Muscle layer of duodenum (tissue), 2 donors: Measurements from ENCODE around the gene GMDS.

Experiments used
- H3K27ac ChIP-seq: one replicate; pipeline ENCODE4 v1.7.0; 2013; ENCODE audit warnings: mild to moderate bottlenecking, low read length
- H3K27me3 ChIP-seq: one replicate; pipeline ENCODE4 v1.7.0; 2013; ENCODE audit warnings: low read depth, mild to moderate bottlenecking, control low read depth, low read length
- H3K36me3 ChIP-seq, 2 donors: one replicate each; pipeline ENCODE4 v1.7.0; 2013; ENCODE audit warnings: low read length in 2 of 2, control low read depth in 1 of 2, mild to moderate bottlenecking in 1 of 2; ENCODE audit not compliant: insufficient read depth in 2 of 2, control insufficient read depth in 1 of 2
- H3K4me1 ChIP-seq, 2 donors: one replicate each; pipeline ENCODE4 v1.7.0; 2013; ENCODE audit warnings: low read length in 2 of 2, mild to moderate bottlenecking in 2 of 2, control low read depth in 1 of 2, moderate library complexity in 1 of 2; ENCODE audit not compliant: insufficient read depth in 2 of 2, control insufficient read depth in 1 of 2
- H3K4me3 ChIP-seq, 2 donors: one replicate each; pipeline ENCODE4 v1.7.0; 2013; ENCODE audit warnings: low read length in 2 of 2, low read depth in 1 of 2, mild to moderate bottlenecking in 1 of 2
- H3K9me3 ChIP-seq, 2 donors: one replicate each; pipeline ENCODE4 v1.7.0; 2013; ENCODE audit warnings: low read length in 2 of 2, control low read depth in 1 of 2, mild to moderate bottlenecking in 1 of 2; ENCODE audit not compliant: control insufficient read depth in 1 of 2
- donor health status: healthy.

The GMDS gene

DNA sequence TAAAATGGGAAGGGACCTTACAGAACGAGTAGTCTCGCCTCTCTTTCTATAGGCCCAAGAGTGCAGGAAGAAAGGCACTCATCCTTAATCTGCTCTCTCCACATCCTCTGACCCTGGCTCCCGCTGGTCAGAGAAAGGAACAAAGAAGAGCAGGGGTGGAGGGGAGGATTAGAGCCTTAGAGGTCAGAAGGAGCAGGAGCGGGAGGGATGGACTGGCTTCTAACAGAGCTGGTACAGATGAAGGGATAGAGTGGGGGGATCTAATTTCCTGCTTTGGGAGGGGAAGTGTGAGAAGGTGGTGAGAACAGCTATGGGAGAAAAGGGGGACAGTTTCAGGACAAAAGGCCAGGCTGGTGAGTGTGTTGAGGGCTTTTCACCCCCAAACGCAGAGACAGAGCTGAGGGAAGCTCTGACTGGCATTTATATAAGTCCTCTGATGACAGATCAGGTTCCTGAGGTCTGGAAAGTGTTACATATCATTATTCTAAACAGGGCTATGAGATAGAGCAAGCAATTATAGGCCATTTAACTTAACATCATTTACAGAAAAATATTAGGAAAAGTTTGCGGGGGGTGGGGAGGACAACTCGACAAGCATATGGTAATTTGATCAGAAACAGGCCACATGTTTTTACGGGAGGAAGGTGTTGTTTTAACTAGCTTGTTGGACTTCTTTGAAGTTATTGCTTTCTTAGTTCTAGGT is 524.6 kb downstream of the GMDS start:
- Histone ChIP-seq H3K4me3 (no peak overlapping the region), H3K27ac (no peak overlapping the region), H3K4me1 (no peaks in the 10 kb centered on the region), H3K36me3 (no peaks in the 10 kb centered on the region), H3K9me3 (no peaks in the 10 kb centered on the region), H3K27me3 (no peaks in the 10 kb centered on the region)

DNA sequence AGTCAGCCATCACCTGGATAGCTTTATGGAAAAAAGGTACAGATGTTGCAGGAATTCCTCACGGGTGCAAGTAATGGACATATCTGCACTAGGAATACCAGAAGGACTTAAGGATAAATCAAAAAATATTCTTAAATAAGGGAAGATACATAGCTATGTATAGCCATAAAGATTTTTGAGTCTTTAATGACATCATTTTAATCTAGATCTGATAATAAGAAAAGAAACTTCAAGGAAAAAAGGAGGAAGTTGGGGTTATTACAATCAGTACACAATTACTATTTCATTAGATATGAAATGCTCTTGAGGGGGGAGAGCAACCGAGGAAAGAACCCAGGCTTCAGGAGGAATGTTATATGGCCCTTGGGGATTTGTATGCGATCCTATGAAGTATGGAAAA is 525.5 kb downstream of the GMDS start:
- Histone ChIP-seq H3K27me3 (no peaks in the 10 kb centered on the region), H3K36me3 (no peaks in the 10 kb centered on the region), H3K4me3 (no peak overlapping the region), H3K9me3 (no peaks in the 10 kb centered on the region), H3K27ac (no peak overlapping the region), H3K4me1 (no peaks in the 10 kb centered on the region)

DNA sequence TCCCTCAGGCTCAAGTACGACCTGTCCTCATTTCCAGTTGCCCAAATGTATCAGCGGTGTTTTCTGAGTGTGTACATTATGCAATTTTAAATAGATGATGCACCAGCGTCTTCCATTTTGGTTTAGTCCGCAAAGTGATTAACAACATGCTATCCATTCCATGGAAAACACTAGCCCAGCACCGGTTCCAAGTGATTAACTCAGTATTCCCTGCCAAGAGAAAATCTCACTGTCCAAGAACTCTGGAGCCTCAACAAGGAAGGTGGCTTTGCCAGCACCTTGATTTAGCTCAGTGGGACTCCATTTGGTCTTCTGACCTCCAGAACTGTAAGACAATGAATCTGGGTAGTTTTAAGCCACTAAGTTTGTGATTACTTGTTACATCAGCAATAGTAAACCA is 528.5 kb downstream of the GMDS start:
- H3K27ac ChIP-seq: no peak overlapping the region
- H3K27me3 ChIP-seq: no peaks in the 10 kb centered on the region
- no peaks in the 10 kb centered on the region for H3K4me1 ChIP-seq
- H3K9me3 ChIP-seq: no peaks in the 10 kb centered on the region
- no peak overlapping the region for H3K4me3 ChIP-seq
- H3K36me3 ChIP-seq: peaks cover 0 to 3% of the 10 kb centered on the region in 2 donors

DNA sequence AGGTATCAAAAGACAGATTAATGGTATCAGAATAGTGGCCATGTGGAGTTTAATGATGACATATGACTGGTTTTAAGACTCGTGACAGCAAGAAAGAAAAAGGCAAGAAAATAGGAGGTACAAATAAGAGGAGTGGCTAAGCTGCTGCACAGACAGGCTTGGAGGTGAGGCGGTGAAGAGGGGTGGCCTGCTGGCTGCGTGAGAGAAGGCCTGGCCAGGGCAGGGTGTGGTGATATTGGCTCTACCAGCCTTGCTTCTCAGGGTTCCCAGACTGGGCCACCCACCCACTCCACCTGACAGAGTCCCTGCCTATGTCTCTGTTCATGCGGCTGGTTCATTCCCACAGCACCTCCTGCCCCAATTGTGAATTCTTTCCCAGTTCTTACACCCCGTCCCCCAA is 529.0 kb downstream of the GMDS start:
- Histone ChIP-seq H3K36me3 (peaks cover 0 to 3% of the 10 kb centered on the region in 2 donors), H3K4me3 (no peak overlapping the region), H3K9me3 (no peaks in the 10 kb centered on the region), H3K4me1 (no peaks in the 10 kb centered on the region), H3K27ac (no peak overlapping the region), H3K27me3 (no peaks in the 10 kb centered on the region)

DNA sequence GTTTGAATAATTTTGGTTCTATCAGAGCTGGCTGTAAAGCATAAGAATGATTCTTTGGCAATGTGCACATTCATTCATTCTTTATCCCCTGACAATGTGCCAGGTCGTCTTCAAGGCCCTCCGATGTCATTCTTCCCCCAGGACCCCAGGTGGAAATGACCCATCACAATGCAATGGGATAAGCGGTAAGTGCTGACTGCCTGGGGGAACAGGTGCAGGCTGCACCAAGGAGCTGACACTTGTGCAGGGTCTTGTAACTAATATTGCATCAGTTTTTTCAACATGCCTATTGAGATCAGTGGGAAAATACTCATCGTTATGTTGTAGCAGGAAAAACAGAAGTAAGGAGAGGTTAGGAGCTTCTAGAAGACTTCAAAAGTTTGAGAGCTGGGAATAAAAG is 530.1 kb downstream of the GMDS start:
- Histone ChIP-seq H3K27ac (no peak overlapping the region), H3K36me3 (peaks cover 0 to 3% of the 10 kb centered on the region in 2 donors), H3K27me3 (no peaks in the 10 kb centered on the region), H3K4me1 (no peaks in the 10 kb centered on the region), H3K4me3 (no peak overlapping the region), H3K9me3 (no peaks in the 10 kb centered on the region)

DNA sequence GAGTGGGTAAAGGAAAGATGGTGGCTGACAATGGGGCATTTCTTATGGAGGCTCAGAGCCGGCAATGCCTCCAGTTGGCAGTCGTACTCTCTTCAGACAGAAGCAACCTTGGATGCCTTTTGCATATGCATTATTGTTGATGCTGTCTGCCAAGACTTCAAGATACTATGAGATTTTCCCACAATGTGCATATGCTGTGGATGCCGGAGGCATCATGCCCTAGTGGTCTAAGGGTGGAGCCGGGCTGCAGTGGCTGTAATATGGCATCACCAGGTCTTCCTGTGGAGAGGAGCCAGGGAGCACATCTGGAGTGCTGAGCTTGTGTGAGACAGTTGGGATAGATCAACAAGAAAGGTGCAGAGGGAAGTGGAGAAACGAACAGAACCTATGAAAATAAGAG is 530.8 kb downstream of the GMDS start:
- Histone ChIP-seq H3K27me3 (no peaks in the 10 kb centered on the region), H3K4me3 (no peak overlapping the region), H3K4me1 (no peaks in the 10 kb centered on the region), H3K36me3 (peaks cover 0 to 3% of the 10 kb centered on the region in 2 donors), H3K9me3 (no peaks in the 10 kb centered on the region), H3K27ac (no peak overlapping the region)

DNA sequence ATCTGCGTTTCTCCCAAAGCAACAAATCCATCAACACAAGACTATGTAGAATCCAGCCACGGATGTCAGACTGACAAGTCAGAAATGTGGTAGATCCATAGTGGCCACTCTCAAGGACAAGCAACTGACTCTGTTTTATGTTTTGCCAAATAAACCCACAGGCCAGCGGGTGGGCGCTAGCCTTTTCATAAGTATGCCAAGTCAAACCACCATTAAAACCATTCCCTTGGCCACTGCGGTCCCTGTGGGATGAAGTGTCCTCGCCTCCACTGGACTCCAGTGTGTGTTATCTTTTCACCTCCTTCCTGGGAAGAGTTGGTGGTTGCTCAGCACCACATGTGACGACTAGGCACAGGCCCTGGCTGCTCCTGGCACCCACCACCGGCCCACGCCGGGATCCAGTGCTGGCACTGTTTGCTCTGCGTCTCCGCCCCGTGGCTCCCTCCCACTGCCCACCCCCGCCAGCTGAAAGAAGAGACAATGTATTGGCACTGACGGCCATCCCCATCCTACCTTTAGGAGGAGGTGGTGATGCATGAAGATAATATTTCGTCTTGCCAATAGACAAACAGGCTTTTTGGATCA is 532.3 kb downstream of the GMDS start:
- no peak overlapping the region for H3K27ac ChIP-seq
- H3K27me3 ChIP-seq: no peaks in the 10 kb centered on the region
- H3K4me3 ChIP-seq: no peak overlapping the region
- H3K36me3 ChIP-seq: peaks cover 0 to 3% of the 10 kb centered on the region in 2 donors
- H3K4me1 ChIP-seq: no peaks in the 10 kb centered on the region
- no peaks in the 10 kb centered on the region for H3K9me3 ChIP-seq

DNA sequence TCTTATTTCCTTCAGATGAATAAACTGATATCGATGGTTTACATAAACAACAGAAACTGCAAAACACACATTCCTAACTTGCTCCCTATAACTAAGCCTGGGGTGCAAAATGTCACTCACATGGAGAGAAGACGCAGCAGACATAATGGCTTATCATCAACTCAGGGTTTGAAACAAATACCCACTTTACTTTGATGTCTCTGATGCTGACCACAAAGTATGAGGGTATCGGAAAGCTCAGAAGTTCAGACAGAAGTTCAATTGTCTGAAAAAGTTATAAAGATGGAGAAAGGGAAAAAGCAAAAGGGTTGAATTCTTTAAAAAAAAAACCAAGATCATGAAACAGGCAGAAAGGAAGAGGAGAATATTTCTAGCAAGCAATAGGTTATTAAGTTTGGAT is 533.0 kb downstream of the GMDS start:
- Histone ChIP-seq H3K9me3 (no peaks in the 10 kb centered on the region), H3K27ac (no peak overlapping the region), H3K27me3 (no peaks in the 10 kb centered on the region), H3K36me3 (peaks cover 0 to 3% of the 10 kb centered on the region in 2 donors), H3K4me1 (no peaks in the 10 kb centered on the region), H3K4me3 (no peak overlapping the region)

DNA sequence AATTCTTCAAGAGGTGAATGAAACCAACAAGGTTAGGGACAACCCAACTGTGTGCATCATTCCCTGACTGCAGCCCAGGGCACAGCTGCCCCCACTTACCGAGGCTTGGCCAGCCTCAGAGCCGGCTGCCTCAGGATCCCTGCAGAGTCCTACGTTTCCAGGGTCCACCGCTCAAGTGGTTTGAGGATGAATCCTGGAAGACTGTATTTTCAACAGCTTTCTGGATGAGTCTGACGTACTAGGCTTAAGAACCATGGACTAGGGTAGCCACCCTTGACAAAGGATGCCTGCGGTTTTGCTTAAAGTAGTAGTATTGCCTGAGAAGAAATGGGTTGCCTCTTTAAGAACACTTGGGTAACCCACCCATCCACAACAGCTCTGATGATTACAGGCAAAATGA is 534.3 kb downstream of the GMDS start:
- Histone ChIP-seq H3K36me3 (peaks cover 0 to 3% of the 10 kb centered on the region in 2 donors), H3K27me3 (no peaks in the 10 kb centered on the region), H3K4me3 (no peak overlapping the region), H3K4me1 (no peaks in the 10 kb centered on the region), H3K27ac (no peak overlapping the region), H3K9me3 (no peaks in the 10 kb centered on the region)

DNA sequence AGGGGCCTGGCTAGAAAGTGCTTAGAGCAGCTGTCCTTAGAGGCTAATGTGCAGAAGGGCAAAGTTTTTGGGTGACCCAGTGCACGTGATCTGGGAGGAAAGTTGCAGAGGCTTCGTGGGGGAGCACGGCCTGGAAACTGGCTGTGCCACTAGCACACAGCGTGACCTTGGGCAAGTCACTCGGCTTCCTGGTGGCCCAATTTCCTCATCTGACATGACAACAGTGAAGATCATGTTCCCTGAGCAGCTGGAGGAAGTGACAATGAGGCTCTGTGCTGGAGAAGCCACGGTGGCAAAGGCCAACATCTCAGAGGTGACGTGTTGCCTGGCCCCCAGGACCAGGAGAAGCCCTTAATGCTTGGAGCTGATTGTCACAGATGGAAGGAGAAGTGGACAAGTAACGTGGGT is 536.2 kb downstream of the GMDS start:
- Histone ChIP-seq H3K27ac (no peak overlapping the region), H3K27me3 (no peaks in the 10 kb centered on the region), H3K4me3 (no peak overlapping the region), H3K4me1 (no peaks in the 10 kb centered on the region), H3K9me3 (no peaks in the 10 kb centered on the region), H3K36me3 (no peaks in the 10 kb centered on the region)

DNA sequence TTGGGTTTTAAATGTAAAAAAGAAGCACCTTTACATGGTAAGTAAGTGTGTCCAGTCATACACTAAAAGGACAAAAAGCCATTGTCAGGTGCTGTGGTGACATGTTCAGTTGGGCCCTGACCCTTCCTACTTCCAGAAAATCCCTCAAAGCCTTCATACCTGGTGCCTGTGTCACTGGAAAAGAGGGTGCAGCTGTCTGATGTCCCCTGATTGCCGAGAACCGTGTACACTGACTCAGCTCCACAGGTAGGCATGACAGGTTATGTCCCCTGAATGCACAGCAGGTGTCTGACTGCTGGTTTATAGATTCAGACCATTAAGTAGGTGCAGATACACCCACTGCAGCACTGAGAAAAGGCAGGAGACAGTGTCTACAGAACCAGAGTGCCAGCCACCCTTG is 536.6 kb downstream of the GMDS start:
- H3K27me3 ChIP-seq: no peaks in the 10 kb centered on the region
- no peaks in the 10 kb centered on the region for H3K4me1 ChIP-seq
- H3K9me3 ChIP-seq: no peaks in the 10 kb centered on the region
- no peak overlapping the region for H3K4me3 ChIP-seq
- no peak overlapping the region for H3K27ac ChIP-seq
- H3K36me3 ChIP-seq: no peaks in the 10 kb centered on the region

DNA sequence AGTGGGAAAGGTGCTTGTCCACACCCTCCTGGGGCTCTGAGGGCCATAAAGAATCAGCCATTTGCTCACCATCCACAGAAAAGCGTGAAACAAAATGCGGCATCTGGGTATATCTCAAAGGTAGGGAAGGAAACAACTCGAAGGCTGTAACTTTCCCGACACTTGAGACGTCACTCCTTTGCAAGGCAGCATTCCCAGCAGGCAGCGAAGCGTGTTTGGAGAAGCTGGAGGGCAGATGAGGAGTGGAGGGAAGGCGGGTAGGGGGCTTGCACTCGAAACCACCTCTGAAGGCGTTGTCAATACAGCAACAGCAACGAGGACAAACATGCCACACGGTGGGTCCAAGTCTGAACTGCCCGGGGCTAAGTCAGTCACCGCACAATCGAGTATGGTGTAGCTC is 537.3 kb downstream of the GMDS start:
- no peak overlapping the region for H3K4me3 ChIP-seq
- no peaks in the 10 kb centered on the region for H3K4me1 ChIP-seq
- H3K27ac ChIP-seq: no peak overlapping the region
- no peaks in the 10 kb centered on the region for H3K27me3 ChIP-seq
- H3K9me3 ChIP-seq: no peaks in the 10 kb centered on the region
- H3K36me3 ChIP-seq: no peaks in the 10 kb centered on the region
